Smooth muscle cell of the umbilical artery (primary cell): Measurements from ENCODE around the gene ABCC1. TPM values are rescaled to one million over a fixed set of nuclear protein-coding genes. Genes with fewer than 3 reads are reported as not detected.

Experiments used
- total RNA-seq: library from RNA; depleted of rRNA; stranded (reverse); fragments of >200 nt; gene quantifications from 2 replicates; pipeline ENCODE4 v1.2.3, GENCODE V29; 2014

The ABCC1 gene
- total RNA-seq: 43.7 and 81.0 TPM in 2 replicates

DNA sequence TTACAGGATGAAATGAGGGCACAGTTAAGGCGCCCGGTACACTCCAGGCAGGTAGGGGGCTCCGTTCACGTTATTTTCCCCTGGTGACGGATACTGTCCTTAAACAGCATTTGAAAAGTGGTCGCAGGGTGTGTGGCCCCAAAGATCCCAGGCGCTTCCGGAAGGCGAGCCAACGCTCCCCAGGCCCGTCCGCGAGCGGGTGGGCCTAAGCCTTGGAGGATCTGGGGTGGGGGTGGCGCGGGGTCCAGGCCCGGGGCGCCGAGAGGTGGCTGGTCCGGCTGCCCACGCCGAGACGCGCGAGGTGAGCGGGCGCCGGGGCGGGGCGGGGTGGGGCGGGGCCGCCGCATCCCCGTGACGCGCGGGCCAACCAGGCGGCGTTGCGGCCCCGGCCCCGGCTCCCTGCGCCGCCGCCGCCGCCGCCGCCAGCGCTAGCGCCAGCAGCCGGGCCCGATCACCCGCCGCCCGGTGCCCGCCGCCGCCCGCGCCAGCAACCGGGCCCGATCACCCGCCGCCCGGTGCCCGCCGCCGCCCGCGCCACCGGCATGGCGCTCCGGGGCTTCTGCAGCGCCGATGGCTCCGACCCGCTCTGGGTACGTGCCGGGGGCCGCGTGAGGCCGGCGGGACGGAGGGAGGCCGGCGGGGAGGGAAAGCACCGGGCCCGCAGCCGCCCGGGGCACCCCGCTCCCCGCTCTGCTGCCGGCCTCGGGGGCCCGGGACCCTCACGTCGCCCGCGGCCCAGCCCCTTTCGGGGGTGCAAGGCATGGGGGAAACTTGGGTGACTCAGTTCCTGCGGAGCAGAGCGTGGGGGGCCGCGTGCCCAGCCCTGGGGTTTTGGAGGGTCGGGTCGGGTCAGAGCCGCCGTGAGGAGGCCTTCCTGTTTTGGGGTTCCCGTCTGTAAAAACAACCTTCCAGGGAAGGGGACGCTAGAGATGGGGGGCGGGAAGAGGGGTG is at the start of gene ABCC1:
Gene ABCC1 (plus strand): TSS at position 407 of the 951 bp plus-strand sequence. CDS start 136 bp downstream, at position 543.

Other genes with a start within 250 kb of the ABCC1 start
- under 0.01 TPM in 2 replicates for gene MYH11, start 92.6 kb upstream of the ABCC1 start, total RNA-seq
- gene CEP20, start 61.0 kb upstream of the ABCC1 start, total RNA-seq: 40.7 and 40.8 TPM in 2 replicates